Breast epithelium (tissue), 3 donors: ENCODE measurements around the gene RRP9.

Source experiments
- CTCF ChIP-seq, 3 donors: fragments of 450-650 bp; IDR thresholded peaks; one replicate each; pipeline ENCODE4 v1.5.1; 2016 to 2017; ENCODE audit warnings: antibody characterized with exemption in 3 of 3, mild to moderate bottlenecking in 3 of 3, moderate library complexity in 3 of 3
- POLR2A ChIP-seq: fragments of 450-650 bp; IDR thresholded peaks from one replicate; pipeline ENCODE4 v1.6.1; 2016; ENCODE audit warnings: antibody characterized with exemption, mild to moderate bottlenecking, moderate library complexity

DNA sequence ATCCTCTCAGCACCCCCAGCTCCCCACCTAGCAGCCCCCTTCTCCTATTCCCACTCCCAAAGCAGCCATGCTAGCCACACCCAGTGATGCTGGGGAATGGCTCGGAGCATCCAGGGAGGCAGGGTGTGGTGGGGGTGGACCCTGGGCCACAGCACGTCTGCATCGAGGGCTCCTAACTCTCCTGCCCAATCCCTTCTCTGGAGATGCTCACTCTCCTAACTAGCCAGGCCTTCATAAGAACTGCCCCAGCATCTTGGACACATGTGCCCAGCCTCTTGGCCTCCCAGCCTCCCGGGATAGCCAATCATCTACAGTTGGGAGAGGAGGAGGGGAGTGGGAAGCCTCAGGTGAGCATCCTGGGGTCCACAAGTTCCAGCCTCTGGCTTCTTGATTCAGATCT lies 22.8 kb upstream of the RRP9 start:
- no peak for TF ChIP-seq CTCF (IDR thresholded peaks at IDR 0.05)
- no peak for TF ChIP-seq POLR2A
